ENCODE data around the gene IQCN. TPM values are rescaled to one million over a fixed set of nuclear protein-coding genes. Genes with fewer than 3 reads are reported as not detected.

IQCN gene
- total and polyA plus RNA-seq, 2 of the 4 experiments (the other 2 are of a cell fraction), result 0.18 to 0.67 TPM

DNA sequence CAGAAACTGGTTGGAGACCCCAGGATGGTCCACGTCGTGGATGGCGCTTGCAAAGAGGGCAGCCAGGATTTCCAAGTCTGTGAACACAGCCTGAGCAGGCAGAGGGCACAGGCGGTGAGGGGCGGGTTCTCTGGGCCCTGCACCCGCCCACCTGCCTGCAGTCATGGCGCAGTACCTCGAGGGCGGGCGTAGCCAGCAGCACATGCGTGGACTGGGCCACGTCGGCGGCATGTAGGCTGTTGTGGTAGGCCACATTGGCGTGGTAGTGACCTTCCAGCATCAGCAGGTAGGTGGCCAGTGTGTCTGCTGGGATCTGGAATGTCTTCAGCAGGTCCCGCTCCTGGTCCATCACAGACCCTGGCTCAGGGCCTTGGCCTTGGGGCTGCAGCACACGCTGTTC is 56.1 kb downstream of the IQCN start:
- no peak for ATAC-seq (ENCODE audit: low read depth)
- Histone ChIP-seq H3K27me3 (ENCODE audit: control insufficient read depth, insufficient read depth, low read length) (no peaks in the 10 kb centered on the region), H4K91ac (ENCODE audit: insufficient read depth, low read depth, low read length) (no peak overlapping the region), H2BK20ac (ENCODE audit: low read depth, low read length) (no peak overlapping the region), H4K5ac (ENCODE audit: low read depth, low read length) (no peak overlapping the region), H3K23ac (ENCODE audit: low read depth, low read length) (no peak overlapping the region), H3K4ac (ENCODE audit: low read depth, low read length) (no peak overlapping the region), H3K4me3 (ENCODE audit: insufficient read depth, low read depth, low read length) (no peak overlapping the region), H2BK5ac (ENCODE audit: low read depth, low read length, poor library complexity, severe bottlenecking) (no peak overlapping the region), H3K9me3 (ENCODE audit: control insufficient read depth, insufficient read depth, low read length) (no peaks in the 10 kb centered on the region), H3K9ac (ENCODE audit: low read depth, low read length) (no peak overlapping the region), H3K4me1 (ENCODE audit: control insufficient read depth, insufficient read depth, low read length) (peaks cover 5% of the 10 kb centered on the region), H2BK120ac (ENCODE audit: low read depth, low read length) (no peak overlapping the region), H3K79me1 (ENCODE audit: low read depth in 1 of 2, low read length in 2 of 2) (no peaks in the 10 kb centered on the region), H3K14ac (replicated peaks; ENCODE audit: low read depth, low read length) (no peak overlapping the region), H2BK15ac (ENCODE audit: low read depth, low read length) (no peak overlapping the region), H3K27ac (ENCODE audit: insufficient read depth, low read length) (no peak overlapping the region), H4K20me1 (ENCODE audit: insufficient read depth, low read length) (no peaks in the 10 kb centered on the region), H3K36me3 (ENCODE audit: control insufficient read depth, insufficient read depth, low read length) (no peaks in the 10 kb centered on the region), H2AK5ac (ENCODE audit: low read depth, low read length) (no peak overlapping the region), H2AFZ (replicated peaks; ENCODE audit: low read length, poor library complexity) (no peak overlapping the region), H3K4me2 (ENCODE audit: low read depth, low read length) (no peak overlapping the region), H4K8ac (ENCODE audit: low read depth in 2 of 2, low read length in 2 of 2) (no peak overlapping the region), H2AK9ac (replicated peaks; ENCODE audit: low read depth, low read length, poor library complexity) (peak overlapping the region; percentile 55), H3K18ac (ENCODE audit: low read depth, low read length) (no peak overlapping the region), H3K56ac (ENCODE audit: extremely low read depth, insufficient read depth, low read length) (no peak overlapping the region), H3K9me1 (ENCODE audit: insufficient read depth, low read length) (peaks cover 2% of the 10 kb centered on the region; the same call in 1 of the 2 replicates)
- no TSS peak for BruUV-seq (replicated peaks)
- dilution Hi-C loops (cut with HindIII; ENCODE audit: low sequenced_read_pairs, unreplicated experiment), result no loop called here
- TF ChIP-seq CHD1 (IDR thresholded peaks at IDR 0.05; ENCODE audit: low read depth, low read length) (no peak), CEBPB (IDR thresholded peaks at IDR 0.05; ENCODE audit: low read depth, low read length) (no peak), MAFK (IDR thresholded peaks at IDR 0.05; ENCODE audit: low read depth, low read length) (no peak)
- DNase-seq, result no peak
- ChIA-PET CTCF (no interaction called here), POLR2A (ENCODE audit: unreplicated experiment) (no interaction called here)
- intact Hi-C loops (cut with micrococcal nuclease), result no loop called here
- in situ Hi-C loops (cut with MboI; ENCODE audit: low sequenced_read_pairs), result no loop called here
- 95% methylated on average over 10 of the region's 17 CpGs; no CpG with 5 or more reads in 1 of the 2 experiments for WGBS, 2 experiments (ENCODE audit: extremely low coverage in 2 of 2, insufficient read length in 1 of 2)

Measured in IMR-90 (cell line).